GM23248 (cell line): ENCODE results near the gene BMP3.

Source experiments
- EZH2 ChIP-seq: fragments of 200-600 bp; sonication (generic); IDR thresholded peaks from 2 replicates; pipeline ENCODE4 v1.6.1; 2018; ENCODE audit warnings: antibody characterized with exemption, mild to moderate bottlenecking; ENCODE audit not compliant: insufficient read depth, poor library complexity, severe bottlenecking
- EZH2phosphoT487 ChIP-seq: fragments of 200-600 bp; sonication (generic); IDR thresholded peaks from 2 replicates; pipeline ENCODE4 v1.6.1; 2018; ENCODE audit warnings: antibody characterized with exemption, moderate library complexity, mild to moderate bottlenecking, low read depth; ENCODE audit not compliant: insufficient read depth

GRCh38 chr4:81007417-81007816, 23.1 kb upstream of the BMP3 start:
- TF ChIP-seq EZH2 = no peak
- TF ChIP-seq EZH2phosphoT487 = no peak
